ENCODE results near the gene TAF9. TPM values are rescaled to one million over a fixed set of nuclear protein-coding genes. Genes with fewer than 3 reads are reported as not detected.

The TAF9 gene
- total and polyA plus RNA-seq, 2 of the 13 experiments (the other 11 are each of a cell fraction or from before 2014, with no cell fraction given), result 113 to 218 TPM

GRCh38 chr5:69414885-69415583 is 45.7 kb upstream of the TAF9 start, which contains the start of gene MARVELD2 (continued):
- TF ChIP-seq CEBPZ (IDR thresholded peaks at IDR 0.05; ENCODE audit: low read length) (no peak), HINFP (CRISPR knock-in tag; IDR thresholded peaks at IDR 0.05; ENCODE audit: low read depth) (peak; percentile 50; the same call in 1 of the 2 replicates), ZNF777 (CRISPR knock-in tag; IDR thresholded peaks at IDR 0.05) (peak; percentile 89), PAWR (CRISPR knock-in tag; IDR thresholded peaks at IDR 0.05; ENCODE audit: borderline replicate concordance) (no peak), RBFOX2 (IDR thresholded peaks at IDR 0.05; ENCODE audit: low read depth, low read length) (peak; percentile 89), TBL1XR1 (IDR thresholded peaks at IDR 0.05; ENCODE audit: borderline replicate concordance, low read length, partially characterized antibody) (no peak), ZNF605 (CRISPR knock-in tag; IDR thresholded peaks at IDR 0.05) (0 out of 2 replicates have a peak, but pooled peaks have one; percentile 45), ZNF556 (CRISPR knock-in tag; IDR thresholded peaks at IDR 0.05; ENCODE audit: borderline replicate concordance) (0 out of 2 replicates have a peak, but pooled peaks have one; percentile 29), SRSF1 (optimal IDR thresholded peaks at IDR 0.05; ENCODE audit: low read depth, low read length) (peak; percentile 67), SNRNP70 (IDR thresholded peaks at IDR 0.05; ENCODE audit: low read depth, low read length) (no peak), HDAC6 (IDR thresholded peaks at IDR 0.05; ENCODE audit: low read depth, low read length) (no peak), FIP1L1 (IDR thresholded peaks at IDR 0.05; ENCODE audit: borderline replicate concordance, insufficient read depth, low read depth, low read length) (no peak), HNRNPUL1 (IDR thresholded peaks at IDR 0.05; ENCODE audit: low read depth, low read length) (no peak), SKI (IDR thresholded peaks at IDR 0.05; ENCODE audit: partially characterized antibody) (peak; percentile 63), NFKB2 (CRISPR knock-in tag; IDR thresholded peaks at IDR 0.05; ENCODE audit: borderline replicate concordance) (peak; percentile 38; the same call in 1 of the 2 replicates), GLI4 (CRISPR knock-in tag; IDR thresholded peaks at IDR 0.05; ENCODE audit: borderline replicate concordance) (no peak), ZNF773 (CRISPR knock-in tag; IDR thresholded peaks at IDR 0.05; ENCODE audit: borderline replicate concordance) (0 out of 2 replicates have a peak, but pooled peaks have one; percentile 40)
- TF ChIP-seq, protein P1, sequence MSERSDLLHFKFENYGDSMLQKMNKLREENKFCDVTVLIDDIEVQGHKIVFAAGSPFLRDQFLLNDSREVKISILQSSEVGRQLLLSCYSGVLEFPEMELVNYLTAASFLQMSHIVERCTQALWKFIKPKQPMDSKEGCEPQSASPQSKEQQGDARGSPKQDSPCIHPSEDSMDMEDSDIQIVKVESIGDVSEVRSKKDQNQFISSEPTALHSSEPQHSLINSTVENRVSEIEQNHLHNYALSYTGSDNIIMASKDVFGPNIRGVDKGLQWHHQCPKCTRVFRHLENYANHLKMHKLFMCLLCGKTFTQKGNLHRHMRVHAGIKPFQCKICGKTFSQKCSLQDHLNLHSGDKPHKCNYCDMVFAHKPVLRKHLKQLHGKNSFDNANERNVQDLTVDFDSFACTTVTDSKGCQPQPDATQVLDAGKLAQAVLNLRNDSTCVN (CRISPR knock-in tag; IDR thresholded peaks at IDR 0.05; ENCODE audit: borderline replicate concordance), result no peak
- TF ChIP-seq, protein P2, sequence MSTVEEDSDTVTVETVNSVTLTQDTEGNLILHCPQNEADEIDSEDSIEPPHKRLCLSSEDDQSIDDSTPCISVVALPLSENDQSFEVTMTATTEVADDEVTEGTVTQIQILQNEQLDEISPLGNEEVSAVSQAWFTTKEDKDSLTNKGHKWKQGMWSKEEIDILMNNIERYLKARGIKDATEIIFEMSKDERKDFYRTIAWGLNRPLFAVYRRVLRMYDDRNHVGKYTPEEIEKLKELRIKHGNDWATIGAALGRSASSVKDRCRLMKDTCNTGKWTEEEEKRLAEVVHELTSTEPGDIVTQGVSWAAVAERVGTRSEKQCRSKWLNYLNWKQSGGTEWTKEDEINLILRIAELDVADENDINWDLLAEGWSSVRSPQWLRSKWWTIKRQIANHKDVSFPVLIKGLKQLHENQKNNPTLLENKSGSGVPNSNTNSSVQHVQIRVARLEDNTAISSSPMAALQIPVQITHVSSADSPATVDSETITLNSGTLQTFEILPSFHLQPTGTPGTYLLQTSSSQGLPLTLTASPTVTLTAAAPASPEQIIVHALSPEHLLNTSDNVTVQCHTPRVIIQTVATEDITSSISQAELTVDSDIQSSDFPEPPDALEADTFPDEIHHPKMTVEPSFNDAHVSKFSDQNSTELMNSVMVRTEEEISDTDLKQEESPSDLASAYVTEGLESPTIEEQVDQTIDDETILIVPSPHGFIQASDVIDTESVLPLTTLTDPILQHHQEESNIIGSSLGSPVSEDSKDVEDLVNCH (CRISPR knock-in tag; IDR thresholded peaks at IDR 0.05), result no peak
